C4-2B (cell line): Measurements from ENCODE around the gene FAM83D.

Experiments used
- CTCF ChIP-seq: fragments of 450-650 bp; conservative IDR thresholded peaks from 2 replicates; pipeline ENCODE4 v1.5.1; 2017; ENCODE audit warnings: mild to moderate bottlenecking
- ZFX ChIP-seq: fragments of 450-650 bp; IDR thresholded peaks from 2 replicates; pipeline ENCODE4 v1.6.1; 2017

DNA sequence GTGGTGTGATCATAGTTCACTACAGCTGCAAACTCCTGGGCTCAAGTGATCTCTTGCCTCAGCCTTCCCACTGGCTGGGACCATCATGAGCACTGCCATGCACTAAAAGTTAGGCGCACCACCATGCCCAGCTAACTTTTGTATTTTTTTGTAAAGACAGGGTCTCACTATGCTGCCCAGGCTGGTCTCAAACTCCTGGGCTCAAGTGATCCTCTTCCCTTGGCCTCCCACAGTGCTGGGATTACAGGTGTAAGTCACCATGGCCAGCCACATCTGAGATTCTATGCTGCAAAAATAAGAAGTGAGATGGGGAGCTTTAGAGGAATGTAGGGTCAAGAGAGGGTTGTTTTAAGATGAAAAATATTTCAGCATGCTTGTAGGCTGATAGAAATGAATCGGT is 1.5 kb upstream of the FAM83D start:
- TF ChIP-seq CTCF: no peak
- TF ChIP-seq ZFX: no peak
